ENCODE results near the gene CMIP.

Gene CMIP

GRCh38 chr16:81608523-81609209 lies 164.1 kb downstream of the CMIP start:
- no peak for DNase-seq (ENCODE audit: low spot score)

- no peak for DNase-seq (ENCODE audit: low spot score)
Measured at GRCh38 chr16:81609323-81609892, 164.8 kb downstream of the CMIP start.

GRCh38 chr16:81610144-81610842 lies 165.7 kb downstream of the CMIP start:
- no peak for DNase-seq (ENCODE audit: low spot score)

GRCh38 chr16:81610936-81611335 lies 166.3 kb downstream of the CMIP start:
- DNase-seq (ENCODE audit: low spot score): no peak

GRCh38 chr16:81611721-81612120 lies 167.1 kb downstream of the CMIP start:
- DNase-seq (ENCODE audit: low spot score): no peak

GRCh38 chr16:81612351-81613163 lies 167.9 kb downstream of the CMIP start:
- DNase-seq (ENCODE audit: low spot score): no peak

GRCh38 chr16:81614171-81614570 lies 169.6 kb downstream of the CMIP start:
- DNase-seq (ENCODE audit: low spot score): no peak

- DNase-seq (ENCODE audit: low spot score): no peak
Measured at GRCh38 chr16:81614654-81615359, 170.2 kb downstream of the CMIP start.

GRCh38 chr16:81615411-81615810 lies 170.8 kb downstream of the CMIP start:
- no peak for DNase-seq (ENCODE audit: low spot score)

GRCh38 chr16:81615833-81616232 lies 171.2 kb downstream of the CMIP start:
- DNase-seq (ENCODE audit: low spot score): no peak

GRCh38 chr16:81616321-81617020 lies 171.9 kb downstream of the CMIP start:
- peak; percentile 85 for DNase-seq (ENCODE audit: low spot score)

- DNase-seq (ENCODE audit: low spot score): no peak
Measured at GRCh38 chr16:81617021-81617346, 172.4 kb downstream of the CMIP start.

GRCh38 chr16:81618187-81618586 lies 173.6 kb downstream of the CMIP start:
- DNase-seq (ENCODE audit: low spot score): no peak

- no peak for DNase-seq (ENCODE audit: low spot score)
Measured at GRCh38 chr16:81618661-81619060, 174.1 kb downstream of the CMIP start.

- DNase-seq (ENCODE audit: low spot score): no peak
Measured at GRCh38 chr16:81620029-81620428, 175.4 kb downstream of the CMIP start.

- no peak for DNase-seq (ENCODE audit: low spot score)
Measured at GRCh38 chr16:81620796-81621195, 176.2 kb downstream of the CMIP start.

GRCh38 chr16:81621496-81621895 lies 176.9 kb downstream of the CMIP start:
- no peak for DNase-seq (ENCODE audit: low spot score)

- peak; percentile 77 for DNase-seq (ENCODE audit: low spot score)
Measured at GRCh38 chr16:81623365-81624102, 178.9 kb downstream of the CMIP start.

- DNase-seq (ENCODE audit: low spot score): no peak
Measured at GRCh38 chr16:81624403-81624759, 179.8 kb downstream of the CMIP start.

GRCh38 chr16:81624760-81625543 lies 180.3 kb downstream of the CMIP start:
- no peak for DNase-seq (ENCODE audit: low spot score)

Data from CD4-positive, alpha-beta T cell treated with Interleukin-2 at 100 ng/mL for 4 hours (primary cell).